CD4-positive, alpha-beta memory T cell (primary cell): ENCODE measurements around the gene ESPL1. TPM values are rescaled to one million over a fixed set of nuclear protein-coding genes. Genes with fewer than 3 reads are reported as not detected.

Source experiments
- CTCF ChIA-PET: fragments of 350-600 bp; sonication (Branson Sonifier 250); formaldehyde crosslinking; loops from one replicate; lab custom pipeline; 2021; ENCODE audit warnings: inconsistent platforms; ENCODE audit not compliant: partially characterized antibody; lab: Charles Lee
- POLR2A ChIA-PET: fragments of 350-600 bp; sonication (Branson Sonifier 250); formaldehyde crosslinking; loops from one replicate; lab custom pipeline; 2021; ENCODE audit not compliant: partially characterized antibody; lab: Charles Lee
- DNase-seq, 5 donors: peaks; one replicate each; pipeline versions ENCODE4 v3.0.0 to v3.0.0-alpha.2; 2020 to 2022; ENCODE audit warnings: mixed read lengths in 1 of 5
- H3K27ac ChIP-seq: one replicate; pipeline ENCODE4 v1.7.0; 2013; ENCODE audit warnings: low read depth, low read length
- H3K27me3 ChIP-seq: 2 replicates; pipeline ENCODE4 v1.7.0; 2013; ENCODE audit warnings: mild to moderate bottlenecking, low read length, moderate library complexity; ENCODE audit not compliant: insufficient read depth
- H3K36me3 ChIP-seq: 2 replicates; pipeline ENCODE4 v1.7.0; 2013; ENCODE audit warnings: mild to moderate bottlenecking, low read length, moderate library complexity; ENCODE audit not compliant: insufficient read depth
- H3K4me1 ChIP-seq: 2 replicates; pipeline ENCODE4 v1.7.0; 2013; ENCODE audit warnings: mild to moderate bottlenecking, low read length, moderate library complexity; ENCODE audit not compliant: insufficient read depth
- H3K4me3 ChIP-seq, 2 donors: one replicate each; pipeline ENCODE4 v1.7.0; 2013; ENCODE audit warnings: low read length in 2 of 2, mild to moderate bottlenecking in 1 of 2
- H3K9me3 ChIP-seq, 2 donors: one replicate each; pipeline ENCODE4 v1.7.0; 2013; ENCODE audit warnings: low read length in 2 of 2, control low read depth in 1 of 2; ENCODE audit not compliant: control insufficient read depth in 1 of 2
- H3K27ac Mint-ChIP-seq, 7 donors: one replicate each; pipeline ENCODE4 v1.8.0; 2020 to 2021; ENCODE audit warnings: mixed read lengths in 7 of 7, mild to moderate bottlenecking in 6 of 7, inconsistent platforms in 3 of 7, moderate library complexity in 3 of 7
- H3K27me3 Mint-ChIP-seq, 2 donors: one replicate each; pipeline ENCODE4 v1.8.0; 2020 to 2021; ENCODE audit warnings: mixed read lengths in 2 of 2
- H3K36me3 Mint-ChIP-seq, 2 donors: one replicate each; pipeline ENCODE4 v1.8.0; 2020 to 2021; ENCODE audit warnings: mixed read lengths in 2 of 2, inconsistent platforms in 1 of 2, mild to moderate bottlenecking in 1 of 2
- H3K4me1 Mint-ChIP-seq, 4 donors: one replicate each; pipeline ENCODE4 v1.8.0; 2020 to 2021; ENCODE audit warnings: mixed read lengths in 4 of 4, mild to moderate bottlenecking in 1 of 4
- H3K4me3 Mint-ChIP-seq, 8 donors: one replicate each; pipeline ENCODE4 v1.8.0; 2020 to 2021; ENCODE audit warnings: mixed read lengths in 8 of 8, mild to moderate bottlenecking in 7 of 8, moderate library complexity in 6 of 8, inconsistent platforms in 3 of 8
- H3K9me3 Mint-ChIP-seq, 8 donors: one replicate each; pipeline ENCODE4 v1.8.0; 2020 to 2021; ENCODE audit warnings: mixed read lengths in 8 of 8, mild to moderate bottlenecking in 5 of 8, inconsistent platforms in 3 of 8, moderate library complexity in 1 of 8
- intact Hi-C: fragments of 100-400 bp; cut with micrococcal nuclease; formaldehyde crosslinking; loops from one replicate; pipeline ENCODE4 v1.15.1; 2023
- polyA plus RNA-seq, 2 donors: library from polyadenylated mRNA; unstranded; fragments of 300-500 nt; fragmentation: Illumina TruSeq; gene quantifications; one replicate each; pipeline ENCODE4 v1.2.3, GENCODE V29; 2021
- total RNA-seq, 2 experiments: library from RNA; stranded (reverse); gene quantifications; one replicate each; pipeline ENCODE4 v1.2.3, GENCODE V29; 2021

Gene ESPL1
- total and polyA plus RNA-seq, 4 experiments from 2014 or later = 0.16 to 0.55 (median 0.20) TPM; not detected in 1

DNA sequence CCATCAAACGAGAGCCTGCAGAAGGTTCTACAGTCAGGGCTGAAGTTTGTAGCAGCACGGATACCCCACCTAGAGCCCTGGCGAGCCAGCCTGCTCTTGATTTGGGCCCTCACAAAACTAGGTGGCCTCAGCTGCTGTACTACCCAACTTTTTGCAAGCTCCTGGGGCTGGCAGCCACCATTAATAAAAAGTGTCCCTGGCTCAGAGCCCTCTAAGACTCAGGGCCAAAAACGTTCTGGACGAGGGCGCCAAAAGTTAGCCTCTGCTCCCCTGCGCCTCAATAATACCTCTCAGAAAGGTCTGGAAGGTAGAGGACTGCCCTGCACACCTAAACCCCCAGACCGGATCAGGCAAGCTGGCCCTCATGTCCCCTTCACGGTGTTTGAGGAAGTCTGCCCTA, 18.3 kb downstream of the ESPL1 start:
- Mint-ChIP-seq H3K27me3 (no peaks in the 10 kb centered on the region), H3K4me3 (no peak overlapping the region), H3K27ac (peak overlapping the region in 1 of 7 donors; percentile 13), H3K9me3 (no peaks in the 10 kb centered on the region), H3K36me3 (no peaks in the 10 kb centered on the region), H3K4me1 (peaks cover 4 to 7% (median 5%) of the 10 kb centered on the region in 4 donors)
- no peak for DNase-seq
- CTCF ChIA-PET = interaction anchor here (0.7 to 19.2 kb wide), 15 partner anchors 8 to 401 kb away, joined by 3 to 339 read pairs (median 4); partner anchors contain the start of genes ESPL1, ITGB7 and PFDN5
- Histone ChIP-seq H3K4me3 (no peak overlapping the region), H3K27me3 (no peaks in the 10 kb centered on the region), H3K27ac (no peak overlapping the region), H3K36me3 (no peaks in the 10 kb centered on the region), H3K9me3 (no peaks in the 10 kb centered on the region), H3K4me1 (no peaks in the 10 kb centered on the region)
- intact Hi-C loops = loop anchor here (2.0 to 5.0 kb wide), 2 partner anchors 106 to 219 kb away; partner anchors contain the start of genes CSAD and ZNF740
- POLR2A ChIA-PET = interaction anchor here (0.8 to 4.8 kb wide), 8 partner anchors 9 to 207 kb away, joined by 3 to 18 read pairs (median 9); partner anchors contain the start of genes ITGB7, PFDN5 and SPRYD3

GRCh38 chr12:53287741-53288216, 19.7 kb downstream of the ESPL1 start:
- ChIA-PET CTCF (interaction anchor here (1.0 to 19.2 kb wide), 16 partner anchors 8 to 222 kb away, joined by 3 to 339 read pairs (median 8); partner anchors contain the start of genes AAAS, ESPL1, ITGB7 and PFDN5), POLR2A (interaction anchor here (1.0 to 4.8 kb wide), 7 partner anchors 36 to 128 kb away, joined by 5 to 18 read pairs (median 11); partner anchors contain the start of gene ITGB7)
- no peaks in the 10 kb centered on the region for H3K27me3 Mint-ChIP-seq
- Histone ChIP-seq H3K4me3 (no peak overlapping the region), H3K27me3 (no peaks in the 10 kb centered on the region), H3K9me3 (no peaks in the 10 kb centered on the region), H3K36me3 (no peaks in the 10 kb centered on the region), H3K27ac (no peak overlapping the region), H3K4me1 (no peaks in the 10 kb centered on the region)
- intact Hi-C loops = loop anchor here (1.0 to 5.0 kb wide), 5 partner anchors 36 to 220 kb away; partner anchors contain the start of genes CSAD and ZNF740
- H3K27ac Mint-ChIP-seq = peak overlapping the region in 4 of 7 donors; percentile 3 to 71 (median 34)
- H3K4me3 Mint-ChIP-seq = peak overlapping the region in 1 of 8 donors; percentile 32
- H3K4me1 Mint-ChIP-seq = peaks cover 4 to 7% (median 5%) of the 10 kb centered on the region in 4 donors
- no peaks in the 10 kb centered on the region for H3K9me3 Mint-ChIP-seq
- DNase-seq = peak; percentile 68 to 73 (median 72)
- no peaks in the 10 kb centered on the region for H3K36me3 Mint-ChIP-seq

GRCh38 chr12:53288322-53288721, 20.2 kb downstream of the ESPL1 start:
- intact Hi-C loops = loop anchor here (5.0 kb wide), 1 partner anchor 221 kb away; no protein-coding TSS in a partner anchor
- no peak for DNase-seq
- Histone ChIP-seq H3K9me3 (no peaks in the 10 kb centered on the region), H3K4me1 (no peaks in the 10 kb centered on the region), H3K4me3 (no peak overlapping the region), H3K36me3 (no peaks in the 10 kb centered on the region), H3K27ac (no peak overlapping the region), H3K27me3 (no peaks in the 10 kb centered on the region)
- ChIA-PET POLR2A (interaction anchor here (0.5 to 4.8 kb wide), 7 partner anchors 36 to 128 kb away, joined by 3 to 18 read pairs (median 10); partner anchors contain the start of genes CSAD, ITGB7 and ZNF740), CTCF (interaction anchor here (0.6 to 19.2 kb wide), 16 partner anchors 8 to 223 kb away, joined by 3 to 339 read pairs (median 6); partner anchors contain the start of genes AAAS, ITGB7 and SPRYD3)
- Mint-ChIP-seq H3K4me3 (no peak overlapping the region), H3K9me3 (no peaks in the 10 kb centered on the region), H3K27ac (peak overlapping the region in 1 of 7 donors; percentile 45), H3K4me1 (peaks cover 4 to 7% (median 6%) of the 10 kb centered on the region in 4 donors), H3K27me3 (no peaks in the 10 kb centered on the region), H3K36me3 (no peaks in the 10 kb centered on the region)

GRCh38 chr12:53289891-53290290, 21.8 kb downstream of the ESPL1 start:
- peaks cover 4 to 18% (median 9%) of the 10 kb centered on the region in 4 donors for H3K4me1 Mint-ChIP-seq
- ChIA-PET CTCF (interaction anchor here (0.6 to 19.2 kb wide), 13 partner anchors 10 to 223 kb away, joined by 3 to 339 read pairs (median 3); partner anchors contain the start of genes ESPL1, ITGB7 and MYG1), POLR2A (interaction anchor here (2.0 kb wide), 1 partner anchor 77 kb away, joined by 10 read pairs; no protein-coding TSS in a partner anchor)
- Histone ChIP-seq H3K27ac (no peak overlapping the region), H3K9me3 (no peaks in the 10 kb centered on the region), H3K27me3 (no peaks in the 10 kb centered on the region), H3K36me3 (no peaks in the 10 kb centered on the region), H3K4me3 (no peak overlapping the region), H3K4me1 (peaks cover 3% of the 10 kb centered on the region)
- intact Hi-C loops = loop anchor here (5.0 kb wide), 1 partner anchor 223 kb away; no protein-coding TSS in a partner anchor
- no peaks in the 10 kb centered on the region for H3K9me3 Mint-ChIP-seq
- H3K27ac Mint-ChIP-seq = peak overlapping the region in 1 of 7 donors; percentile 7
- H3K27me3 Mint-ChIP-seq = no peaks in the 10 kb centered on the region
- no peaks in the 10 kb centered on the region for H3K36me3 Mint-ChIP-seq
- DNase-seq = no peak
- no peak overlapping the region for H3K4me3 Mint-ChIP-seq

- POLR2A ChIA-PET = interaction anchor here (1.9 to 5.7 kb wide), 2 partner anchors 30 to 72 kb away, joined by 6 to 50 read pairs; partner anchors contain the start of gene AAAS
- intact Hi-C loops = no loop called here
- no peaks in the 10 kb centered on the region for H3K27me3 ChIP-seq
- H3K27ac ChIP-seq = no peak overlapping the region
- H3K9me3 ChIP-seq = no peaks in the 10 kb centered on the region
- H3K36me3 ChIP-seq = no peaks in the 10 kb centered on the region
- CTCF ChIA-PET = interaction anchor here (0.7 to 19.2 kb wide), 9 partner anchors 9 to 191 kb away, joined by 3 to 339 read pairs (median 6); partner anchors contain the start of genes ESPL1, ITGB7 and MYG1
- H3K4me1 ChIP-seq = peaks cover 6% of the 10 kb centered on the region
- H3K4me3 ChIP-seq = no peak overlapping the region
- Mint-ChIP-seq H3K4me1 (peaks cover 8 to 26% (median 15%) of the 10 kb centered on the region in 4 donors), H3K36me3 (peaks cover 0 to 5% of the 10 kb centered on the region in 2 donors), H3K27ac (no peak overlapping the region), H3K27me3 (no peaks in the 10 kb centered on the region), H3K4me3 (no peak overlapping the region), H3K9me3 (no peaks in the 10 kb centered on the region)
- DNase-seq = no peak
These were observed 22.6 kb downstream of the ESPL1 start for GRCh38 chr12:53290661-53291060.

GRCh38 chr12:53292426-53292825, 24.3 kb downstream of the ESPL1 start:
- H3K9me3 Mint-ChIP-seq = no peaks in the 10 kb centered on the region
- Histone ChIP-seq H3K4me1 (peaks cover 24% of the 10 kb centered on the region), H3K27me3 (no peaks in the 10 kb centered on the region), H3K9me3 (no peaks in the 10 kb centered on the region), H3K4me3 (no peak overlapping the region), H3K36me3 (peaks cover 8% of the 10 kb centered on the region), H3K27ac (no peak overlapping the region)
- no peak for DNase-seq
- peaks cover 14 to 43% (median 29%) of the 10 kb centered on the region in 4 donors for H3K4me1 Mint-ChIP-seq
- intact Hi-C loops = no loop called here
- no peak overlapping the region for H3K27ac Mint-ChIP-seq
- CTCF ChIA-PET = interaction anchor here (3.5 to 19.2 kb wide), 5 partner anchors 30 to 133 kb away, joined by 28 to 339 read pairs (median 41); partner anchors contain the start of genes AAAS and ITGB7
- no peaks in the 10 kb centered on the region for H3K27me3 Mint-ChIP-seq
- H3K36me3 Mint-ChIP-seq = peaks cover 2 to 14% of the 10 kb centered on the region in 2 donors
- no peak overlapping the region for H3K4me3 Mint-ChIP-seq
- POLR2A ChIA-PET = interaction anchor here (1.2 to 5.7 kb wide), 5 partner anchors 29 to 78 kb away, joined by 3 to 50 read pairs (median 5); partner anchors contain the start of gene AAAS
